H1 (cell line): ENCODE measurements around the gene LIN28B. TPM values are rescaled to one million over a fixed set of nuclear protein-coding genes. Genes with fewer than 3 reads are reported as not detected.

ENCODE experiments used
- CTCF ChIA-PET: fragments of 300-600 bp; sonication (Branson Sonifier 250); formaldehyde crosslinking; loops from one replicate; lab custom pipeline; 2021; ENCODE audit not compliant: partially characterized antibody; lab: Charles Lee
- POLR2A ChIA-PET: fragments of 300-600 bp; sonication (Branson Sonifier 250); formaldehyde crosslinking; loops from one replicate; lab custom pipeline; 2021; ENCODE audit warnings: inconsistent platforms; ENCODE audit not compliant: partially characterized antibody; lab: Charles Lee
- DNase-seq, 2 experiments: peaks; one replicate each; pipeline versions ENCODE4 v3.0.0 to v3.0.0-alpha.2; 2010 to 2022; ENCODE audit warnings: low spot score in 2 of 2, low read depth in 1 of 2, mixed read lengths in 1 of 2
- FAIRE-seq: peaks from 2 replicates; lab custom pipeline; 2011; peaks lifted over from hg19 to GRCh38; lab: Jason Lieb, UNC
- H2AFZ ChIP-seq: 2 replicates; pipeline ENCODE4 v1.8.1; 2012; ENCODE audit warnings: low read length, inconsistent platforms
- H2AK5ac ChIP-seq: 2 replicates; pipeline ENCODE4 v1.6.1; 2013; ENCODE audit warnings: low read depth, low read length
- H2BK120ac ChIP-seq: replicated peaks from 2 replicates; pipeline ENCODE3; 2013; ENCODE audit warnings: low read depth, low read length, inconsistent platforms
- H2BK12ac ChIP-seq: 2 replicates; pipeline ENCODE4 v1.6.1; 2013; ENCODE audit warnings: low read depth, low read length
- H2BK15ac ChIP-seq: 2 replicates; pipeline ENCODE4 v1.6.1; 2013; ENCODE audit warnings: low read length
- H2BK20ac ChIP-seq: 2 replicates; pipeline ENCODE4 v1.6.1; 2013; ENCODE audit warnings: low read length
- H2BK5ac ChIP-seq: 2 replicates; pipeline ENCODE4 v1.6.1; 2013; ENCODE audit warnings: low read depth, low read length
- H3K14ac ChIP-seq: 2 replicates; pipeline ENCODE4 v1.6.1; 2013; ENCODE audit warnings: inconsistent platforms; ENCODE audit not compliant: insufficient read length
- H3K18ac ChIP-seq: 2 replicates; pipeline ENCODE4 v1.6.1; 2013; ENCODE audit warnings: low read length; ENCODE audit errors: extremely low read depth
- H3K23ac ChIP-seq: 2 replicates; pipeline ENCODE4 v1.6.1; 2013; ENCODE audit warnings: inconsistent platforms; ENCODE audit not compliant: insufficient read length
- H3K23me2 ChIP-seq: 2 replicates; pipeline ENCODE4 v1.6.1; 2013; ENCODE audit warnings: low read depth, low read length
- H3K27ac ChIP-seq: 2 replicates; pipeline ENCODE4 v1.6.1; 2011; ENCODE audit warnings: low read depth, low read length, inconsistent platforms
- H3K27me3 ChIP-seq, 4 experiments: replicated peaks in 1 of 4; 1 replicate in 1 of 4; 2 replicates in 3 of 4; pipeline versions ENCODE4 v1.6.1 to v1.8.1; 2011 to 2013; ENCODE audit warnings: low read length in 3 of 4, mild to moderate bottlenecking in 3 of 4, inconsistent platforms in 2 of 4, mixed read lengths in 2 of 4, moderate library complexity in 1 of 4; ENCODE audit not compliant: control insufficient read depth in 3 of 4, insufficient read depth in 3 of 4; ENCODE audit errors: extremely low read depth in 1 of 4
- H3K36me3 ChIP-seq, 4 experiments: 2 replicates each; pipeline versions ENCODE4 v1.6.1 to v1.8.1; 2011 to 2013; ENCODE audit warnings: mild to moderate bottlenecking in 4 of 4, low read length in 3 of 4, moderate library complexity in 2 of 4, control low read depth in 1 of 4, inconsistent platforms in 1 of 4; ENCODE audit not compliant: insufficient read depth in 4 of 4, control insufficient read depth in 2 of 4
- H3K4ac ChIP-seq: replicated peaks from 2 replicates; pipeline ENCODE3; 2013; ENCODE audit warnings: low read length, low read depth, mixed read lengths, inconsistent platforms; ENCODE audit not compliant: insufficient read length
- H3K4me1 ChIP-seq, 4 experiments: replicated peaks in 1 of 4; 1 replicate in 1 of 4; 2 replicates in 3 of 4; pipeline versions ENCODE4 v1.6.1 to v1.8.1; 2011 to 2013; ENCODE audit warnings: low read length in 3 of 4, inconsistent platforms in 2 of 4, mixed read lengths in 1 of 4; ENCODE audit not compliant: insufficient read depth in 4 of 4, control insufficient read depth in 3 of 4
- H3K4me2 ChIP-seq, 2 experiments: 2 replicates each; pipeline versions ENCODE4 v1.6.1 to v1.8.1; 2011 to 2013; ENCODE audit warnings: low read depth in 2 of 2, low read length in 2 of 2, control low read depth in 1 of 2, inconsistent platforms in 1 of 2, mild to moderate bottlenecking in 1 of 2; ENCODE audit not compliant: insufficient read depth in 1 of 2
- H3K4me3 ChIP-seq, 4 experiments: fragments of 200-600, 300-600 bp in 1 of 4; sonication (generic), shearing (Covaris generic), sonication (Bioruptor Twin) in 1 of 4; 2 replicates each; pipeline versions ENCODE4 v1.5.1 to v1.8.1; 2011 to 2016; ENCODE audit warnings: low read length in 4 of 4, low read depth in 3 of 4, control low read depth in 2 of 4, inconsistent platforms in 2 of 4, mild to moderate bottlenecking in 2 of 4, mixed read lengths in 1 of 4, moderate library complexity in 1 of 4; ENCODE audit not compliant: insufficient read depth in 2 of 4; ENCODE audit errors: extremely low read depth in 1 of 4
- H3K56ac ChIP-seq: replicated peaks from 2 replicates; pipeline ENCODE3; 2013; ENCODE audit warnings: low read depth, mild to moderate bottlenecking, mixed read lengths, low read length, inconsistent platforms; ENCODE audit not compliant: insufficient read length
- H3K79me1 ChIP-seq: 2 replicates; pipeline ENCODE4 v1.6.1; 2013; ENCODE audit warnings: low read depth, low read length, control low read depth
- H3K79me2 ChIP-seq, 2 experiments: 2 replicates each; pipeline versions ENCODE4 v1.6.1 to v1.8.1; 2012 to 2013; ENCODE audit warnings: low read length in 2 of 2, mild to moderate bottlenecking in 2 of 2, inconsistent platforms in 1 of 2; ENCODE audit not compliant: insufficient read depth in 2 of 2, control insufficient read depth in 1 of 2
- H3K9ac ChIP-seq, 4 experiments: replicated peaks in 1 of 4; 1 replicate in 1 of 4; 2 replicates in 3 of 4; pipeline versions ENCODE4 v1.6.1 to v1.8.1; 2011 to 2013; ENCODE audit warnings: low read depth in 3 of 4, low read length in 3 of 4, control low read depth in 2 of 4, mild to moderate bottlenecking in 2 of 4, moderate library complexity in 2 of 4, inconsistent platforms in 1 of 4; ENCODE audit errors: extremely low read depth in 1 of 4
- H3K9me3 ChIP-seq, 2 experiments: 2 replicates each; pipeline versions ENCODE4 v1.6.1 to v1.8.1; 2012 to 2013; ENCODE audit warnings: mild to moderate bottlenecking in 2 of 2, moderate library complexity in 2 of 2, control low read depth in 1 of 2, inconsistent platforms in 1 of 2, low read depth in 1 of 2, low read length in 1 of 2, mixed read lengths in 1 of 2; ENCODE audit not compliant: insufficient read depth in 2 of 2
- H4K20me1 ChIP-seq, 2 experiments: replicated peaks in 1 of 2; 2 replicates each; pipeline versions ENCODE3 to v1.8.1; 2011 to 2013; ENCODE audit warnings: inconsistent platforms in 2 of 2, low read length in 2 of 2, mild to moderate bottlenecking in 1 of 2; ENCODE audit not compliant: insufficient read depth in 2 of 2, control insufficient read depth in 1 of 2
- H4K5ac ChIP-seq: 2 replicates; pipeline ENCODE4 v1.6.1; 2013; ENCODE audit warnings: low read length, low read depth, mixed read lengths, inconsistent platforms; ENCODE audit not compliant: insufficient read length
- H4K8ac ChIP-seq: 2 replicates; pipeline ENCODE4 v1.8.0; 2013; ENCODE audit warnings: mild to moderate bottlenecking, moderate library complexity, low read length, inconsistent platforms; ENCODE audit not compliant: insufficient read depth; ENCODE audit errors: extremely low read depth
- H4K91ac ChIP-seq: replicated peaks from 2 replicates; pipeline ENCODE3; 2013; ENCODE audit warnings: low read length, mixed read lengths, inconsistent platforms; ENCODE audit not compliant: insufficient read length
- CBX8 ChIP-seq: fragments of 300-800, 300-1000 bp; sonication (generic); IDR thresholded peaks from 2 replicates; pipeline ENCODE4 v1.7.1; 2016; ENCODE audit warnings: low read depth, low read length, borderline replicate concordance
- CREB1 ChIP-seq: IDR thresholded peaks from 2 replicates; pipeline ENCODE4 v1.6.1; 2012; ENCODE audit warnings: inconsistent platforms
- CTCF ChIP-seq, 3 experiments: IDR thresholded peaks; 1 replicate in 2 of 3; 2 replicates in 1 of 3; pipeline versions ENCODE4 v1.5.1 to v1.6.1; 2011; ENCODE audit warnings: low read length in 3 of 3, mild to moderate bottlenecking in 3 of 3, inconsistent platforms in 2 of 3, low read depth in 1 of 3, moderate library complexity in 1 of 3; ENCODE audit not compliant: insufficient read depth in 1 of 3; ENCODE audit errors: control extremely low read depth in 1 of 3
- GABPA ChIP-seq: IDR thresholded peaks from 2 replicates; pipeline ENCODE4 v1.6.1; 2011; ENCODE audit warnings: mild to moderate bottlenecking, low read length, moderate library complexity, borderline replicate concordance; ENCODE audit not compliant: insufficient read depth
- KDM4A ChIP-seq: IDR thresholded peaks from one replicate; pipeline ENCODE4 v1.7.1; 2012; ENCODE audit warnings: low read depth, mild to moderate bottlenecking, moderate library complexity, low read length, inconsistent platforms; ENCODE audit not compliant: severe bottlenecking
- MAFK ChIP-seq: IDR thresholded peaks from 2 replicates; pipeline ENCODE4 v1.6.1; 2012; ENCODE audit warnings: low read depth, mild to moderate bottlenecking, improper control_type of control experiment, low read length
- POLR2AphosphoS5 ChIP-seq: IDR thresholded peaks from 2 replicates; pipeline ENCODE4 v1.6.1; 2011; ENCODE audit warnings: low read depth, low read length
- SRF ChIP-seq: IDR thresholded peaks from 2 replicates; pipeline ENCODE4 v1.6.1; 2011; ENCODE audit warnings: mild to moderate bottlenecking, low read depth, low read length, moderate library complexity
- SUZ12 ChIP-seq: fragments of 200-600 bp; sonication (generic); IDR thresholded peaks from 2 replicates; pipeline ENCODE4 v1.6.1; 2012; ENCODE audit warnings: mild to moderate bottlenecking, inconsistent platforms, low read length, moderate library complexity, mixed read lengths
- TAF7 ChIP-seq: optimal IDR thresholded peaks from 2 replicates; pipeline ENCODE3; 2011; ENCODE audit warnings: low read depth, mild to moderate bottlenecking, inconsistent platforms, low read length, moderate library complexity, borderline replicate concordance
- WGBS, 2 experiments: shearing (Covaris generic) in 1 of 2; methylation state at CpG; one replicate each; pipeline versions ENCODE4 v1.1.6 to v1.1.7; 2013 to 2015; ENCODE audit warnings: low lambda C conversion rate in 2 of 2, mixed read lengths in 2 of 2, inconsistent platforms in 1 of 2, low coverage in 1 of 2, missing lambda C conversion rate in 1 of 2; ENCODE audit not compliant: insufficient replicate concordance in 2 of 2, insufficient coverage in 1 of 2, insufficient read length in 1 of 2; ENCODE audit errors: extremely low coverage in 1 of 2, missing lambda C conversion rate in 1 of 2; 5-methylcytosine and 5-hydroxymethylcytosine counted together
- polyA plus RNA-seq, 7 experiments: library from polyadenylated mRNA; depleted of rRNA in 3 of 7; stranded (reverse) in 5 of 7; unstranded in 2 of 7; fragments of >200 nt in 5 of 7; fragments of 200-250 nt in 2 of 7; gene quantifications; 1 replicate in 5 of 7; 2 replicates in 1 of 7; 4 replicates in 1 of 7; pipeline versions ENCODE4 v1.2.1 to v1.2.3, GENCODE V29; 2011 to 2013; ENCODE audit warnings: missing spikeins in 2 of 7, mixed read lengths in 2 of 7
- total RNA-seq: library from RNA; stranded (reverse); fragmentation: NEBNext Ultra II Directional; extraction: Animal tissue kit (Norgen Biotek cat#: 25700); gene quantifications from 2 replicates; pipeline ENCODE4 v1.2.1, GENCODE V29; 2021
- TF ChIP-seq, protein P1 (sequence below): IDR thresholded peaks from 2 replicates; pipeline ENCODE4 v1.6.1; 2012; ENCODE audit warnings: inconsistent platforms

The LIN28B gene
- total and polyA plus RNA-seq, 2 of the 8 experiments (the other 6 are each of a cell fraction or from before 2014, with no cell fraction given), result 27.4 to 94.7 TPM

DNA sequence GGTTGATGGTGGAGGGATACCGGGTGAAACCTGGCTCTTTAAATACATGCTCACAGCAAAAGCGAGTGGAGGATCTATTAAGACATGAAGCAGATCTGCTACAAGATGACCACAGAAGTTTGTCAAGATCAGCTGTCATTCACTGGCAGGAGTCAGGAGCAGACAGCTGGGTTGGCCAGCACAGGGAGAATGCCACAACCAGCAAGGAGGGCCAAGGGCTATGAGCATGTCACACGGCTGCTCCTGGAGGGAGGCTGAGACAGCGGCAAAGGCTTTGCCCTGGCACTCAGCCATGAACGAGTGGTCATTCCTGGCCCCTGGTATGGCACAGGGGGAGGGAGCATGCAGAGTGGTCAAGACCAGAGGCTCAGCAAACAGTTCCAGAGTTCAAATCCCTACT, 145.3 kb downstream of the LIN28B start:
- no peaks in the 10 kb centered on the region for H3K36me3 ChIP-seq
- no peaks in the 10 kb centered on the region for H3K79me2 ChIP-seq
- no peak overlapping the region for H3K18ac ChIP-seq
- no peak overlapping the region for H4K8ac ChIP-seq
- no peak overlapping the region for H3K4ac ChIP-seq
- H3K4me3 ChIP-seq, result no peak overlapping the region
- FAIRE-seq (no peak), DNase-seq (no peak)
- H3K27me3 ChIP-seq, result no peaks in the 10 kb centered on the region
- no peaks in the 10 kb centered on the region for H3K4me1 ChIP-seq
- H3K79me1 ChIP-seq, result no peaks in the 10 kb centered on the region
- H3K56ac ChIP-seq, result no peak overlapping the region
- no peak overlapping the region for H3K4me2 ChIP-seq
- no peak overlapping the region for H3K9ac ChIP-seq
- no peak overlapping the region for H2BK120ac ChIP-seq
- H3K27ac ChIP-seq, result no peak overlapping the region
- no peak overlapping the region for H2AK5ac ChIP-seq
- no peak overlapping the region for H2BK12ac ChIP-seq
- no peak overlapping the region for H2BK15ac ChIP-seq
- H3K23me2 ChIP-seq, result no peaks in the 10 kb centered on the region
- H2BK5ac ChIP-seq, result no peak overlapping the region
- no peak overlapping the region for H3K23ac ChIP-seq
- no peaks in the 10 kb centered on the region for H3K9me3 ChIP-seq
- no peaks in the 10 kb centered on the region for H4K20me1 ChIP-seq
- no peak overlapping the region for H3K14ac ChIP-seq
- H4K5ac ChIP-seq, result no peak overlapping the region
- no peak overlapping the region for H4K91ac ChIP-seq
- H2AFZ ChIP-seq, result no peak overlapping the region
- ChIA-PET CTCF (no interaction called here), POLR2A (no interaction called here)
- WGBS, 2 experiments, result 90% methylated on average over 5 of the region's 5 CpGs; no CpG with 5 or more reads in 1 of the 2 experiments
- H2BK20ac ChIP-seq, result no peak overlapping the region
- no peak for TF ChIP-seq KDM4A
- TF ChIP-seq CBX8, result no peak
- TF ChIP-seq TAF7, result no peak
- TF ChIP-seq POLR2AphosphoS5, result no peak
- TF ChIP-seq GABPA, result no peak
- no peak for TF ChIP-seq SUZ12
- no peak for TF ChIP-seq CTCF (IDR thresholded peaks at IDR 0.05; ENCODE audit: control extremely low read depth in 1 of 3, insufficient read depth in 1 of 3, low read depth in 1 of 3, low read length in 3 of 3)
- TF ChIP-seq, protein P1, sequence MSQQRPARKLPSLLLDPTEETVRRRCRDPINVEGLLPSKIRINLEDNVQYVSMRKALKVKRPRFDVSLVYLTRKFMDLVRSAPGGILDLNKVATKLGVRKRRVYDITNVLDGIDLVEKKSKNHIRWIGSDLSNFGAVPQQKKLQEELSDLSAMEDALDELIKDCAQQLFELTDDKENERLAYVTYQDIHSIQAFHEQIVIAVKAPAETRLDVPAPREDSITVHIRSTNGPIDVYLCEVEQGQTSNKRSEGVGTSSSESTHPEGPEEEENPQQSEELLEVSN, result no peak
- no peak for TF ChIP-seq MAFK
- TF ChIP-seq CREB1, result no peak
- TF ChIP-seq SRF, result no peak
